IMR-90 (cell line): Measurements from ENCODE around the gene CST4. TPM values are rescaled to one million over a fixed set of nuclear protein-coding genes. Genes with fewer than 3 reads are reported as not detected.

Experiments
- ATAC-seq: fragments of 200-7000 bp; cut with Tn5 transposase; 2 replicates; pipeline ENCODE4 v1.9.1; 2020; ENCODE audit warnings: low read depth, mild to moderate bottlenecking, moderate library complexity
- BruUV-seq: library from RNA; stranded (reverse); fragments of 400-500 nt; replicated peaks from 2 replicates; lab custom pipeline; 2021; lab: Mats Ljungman, UMichigan
- CTCF ChIA-PET: fragments of 300-600 bp; formaldehyde crosslinking; extraction: SDS; loops from one replicate; lab custom pipeline; 2021; ENCODE audit warnings: antibody characterized with exemption; lab: Yijun Ruan, JAX
- POLR2A ChIA-PET: fragments of 300-600 bp; sonication (Branson Sonifier 250); formaldehyde crosslinking; loops from one replicate; lab custom pipeline; 2022; ENCODE audit warnings: antibody characterized with exemption; ENCODE audit not compliant: unreplicated experiment; lab: Charles Lee
- DNase-seq: peaks from one replicate; pipeline ENCODE4 v3.0.0; 2013
- H2AFZ ChIP-seq: replicated peaks from 2 replicates; pipeline ENCODE3; 2013; ENCODE audit warnings: low read length, mild to moderate bottlenecking; ENCODE audit not compliant: poor library complexity
- H2AK5ac ChIP-seq: 2 replicates; pipeline ENCODE4 v1.6.1; 2013; ENCODE audit warnings: low read depth, low read length, inconsistent platforms
- H2AK9ac ChIP-seq: replicated peaks from 2 replicates; pipeline ENCODE3; 2013; ENCODE audit warnings: mild to moderate bottlenecking, low read depth, low read length, moderate library complexity; ENCODE audit not compliant: poor library complexity
- H2BK120ac ChIP-seq: 2 replicates; pipeline ENCODE4 v1.6.1; 2013; ENCODE audit warnings: low read depth, low read length, inconsistent platforms
- H2BK15ac ChIP-seq: 3 replicates; pipeline ENCODE4 v1.6.1; 2013; ENCODE audit warnings: low read depth, low read length, inconsistent platforms
- H2BK20ac ChIP-seq: 2 replicates; pipeline ENCODE4 v1.6.1; 2013; ENCODE audit warnings: low read depth, mild to moderate bottlenecking, inconsistent platforms, low read length, moderate library complexity
- H2BK5ac ChIP-seq: 2 replicates; pipeline ENCODE4 v1.6.1; 2013; ENCODE audit warnings: mild to moderate bottlenecking, low read depth, low read length, inconsistent platforms; ENCODE audit not compliant: poor library complexity, severe bottlenecking
- H3K14ac ChIP-seq: replicated peaks from 2 replicates; pipeline ENCODE4 v1.6.1; 2013; ENCODE audit warnings: low read depth, low read length, inconsistent platforms
- H3K18ac ChIP-seq: 2 replicates; pipeline ENCODE4 v1.6.1; 2013; ENCODE audit warnings: low read depth, low read length, control low read depth
- H3K23ac ChIP-seq: 2 replicates; pipeline ENCODE4 v1.6.1; 2013; ENCODE audit warnings: low read depth, low read length, inconsistent platforms
- H3K27ac ChIP-seq: 2 replicates; pipeline ENCODE4 v1.5.1; 2013; ENCODE audit warnings: mild to moderate bottlenecking, control low read depth, low read length; ENCODE audit not compliant: insufficient read depth
- H3K27me3 ChIP-seq: 2 replicates; pipeline ENCODE4 v1.6.1; 2013; ENCODE audit warnings: low read length; ENCODE audit not compliant: control insufficient read depth, insufficient read depth
- H3K36me3 ChIP-seq: 2 replicates; pipeline ENCODE4 v1.6.1; 2013; ENCODE audit warnings: low read length, mixed read lengths; ENCODE audit not compliant: control insufficient read depth, insufficient read depth
- H3K4ac ChIP-seq: 2 replicates; pipeline ENCODE4 v1.6.1; 2013; ENCODE audit warnings: low read depth, low read length, inconsistent platforms
- H3K4me1 ChIP-seq: 2 replicates; pipeline ENCODE4 v1.6.1; 2013; ENCODE audit warnings: low read length, mixed read lengths; ENCODE audit not compliant: control insufficient read depth, insufficient read depth
- H3K4me2 ChIP-seq: 2 replicates; pipeline ENCODE4 v1.6.1; 2013; ENCODE audit warnings: low read depth, mild to moderate bottlenecking, control low read depth, low read length, moderate library complexity
- H3K4me3 ChIP-seq: 2 replicates; pipeline ENCODE4 v1.5.1; 2013; ENCODE audit warnings: low read depth, mild to moderate bottlenecking, control low read depth, low read length, moderate library complexity; ENCODE audit not compliant: insufficient read depth
- H3K56ac ChIP-seq: 2 replicates; pipeline ENCODE4 v1.6.1; 2013; ENCODE audit warnings: low read length, inconsistent platforms; ENCODE audit not compliant: insufficient read depth; ENCODE audit errors: extremely low read depth
- H3K79me1 ChIP-seq, 2 experiments: 2 replicates each; pipeline ENCODE4 v1.6.1; 2013; ENCODE audit warnings: low read length in 2 of 2, inconsistent platforms in 1 of 2, low read depth in 1 of 2
- H3K9ac ChIP-seq: 2 replicates; pipeline ENCODE4 v1.6.1; 2013; ENCODE audit warnings: low read depth, low read length, control low read depth
- H3K9me1 ChIP-seq: 2 replicates; pipeline ENCODE4 v1.6.1; 2013; ENCODE audit warnings: low read length, inconsistent platforms; ENCODE audit not compliant: insufficient read depth
- H3K9me3 ChIP-seq: 2 replicates; pipeline ENCODE4 v1.6.1; 2013; ENCODE audit warnings: low read length; ENCODE audit not compliant: control insufficient read depth, insufficient read depth
- H4K20me1 ChIP-seq: 2 replicates; pipeline ENCODE4 v1.6.1; 2013; ENCODE audit warnings: low read length, inconsistent platforms; ENCODE audit not compliant: insufficient read depth
- H4K5ac ChIP-seq: 2 replicates; pipeline ENCODE4 v1.6.1; 2013; ENCODE audit warnings: mild to moderate bottlenecking, low read depth, low read length, control low read depth
- H4K8ac ChIP-seq, 2 experiments: 2 replicates each; pipeline ENCODE4 v1.6.1; 2013; ENCODE audit warnings: low read depth in 2 of 2, low read length in 2 of 2, control low read depth in 1 of 2, inconsistent platforms in 1 of 2
- H4K91ac ChIP-seq: 2 replicates; pipeline ENCODE4 v1.6.1; 2013; ENCODE audit warnings: low read depth, low read length, inconsistent platforms; ENCODE audit not compliant: insufficient read depth
- MAFK ChIP-seq: IDR thresholded peaks from 2 replicates; pipeline ENCODE4 v1.6.1; 2012; ENCODE audit warnings: low read depth, low read length, improper control_type of control experiment
- NFE2L2 ChIP-seq: fragments of 150-350 bp; IDR thresholded peaks from 2 replicates; pipeline ENCODE4 v1.6.1; 2016; ENCODE audit warnings: low read depth, mild to moderate bottlenecking, low read length
- RAD21 ChIP-seq: IDR thresholded peaks from 2 replicates; pipeline ENCODE4 v1.6.1; 2012; ENCODE audit warnings: low read length, improper control_type of control experiment
- RFX5 ChIP-seq: IDR thresholded peaks from 2 replicates; pipeline ENCODE4 v1.8.0; 2012; ENCODE audit warnings: low read depth, mild to moderate bottlenecking, low read length, moderate library complexity
- USF2 ChIP-seq: fragments of 150-350 bp; IDR thresholded peaks from 2 replicates; pipeline ENCODE4 v1.6.1; 2017; ENCODE audit warnings: mild to moderate bottlenecking, antibody characterized with exemption, low read length, low read depth
- WGBS, 2 experiments: methylation state at CpG; one replicate each; pipeline versions ENCODE4 v1.1.5 to v1.1.7; 2013; ENCODE audit warnings: missing lambda C conversion rate in 2 of 2; ENCODE audit not compliant: insufficient read length in 1 of 2; ENCODE audit errors: extremely low coverage in 2 of 2; 5-methylcytosine and 5-hydroxymethylcytosine counted together
- dilution Hi-C: fragments of 300-500 bp; cut with HindIII; formaldehyde crosslinking; loops from one replicate; pipeline ENCODE4 v1.14.3; 2018; ENCODE audit warnings: low sequenced_read_pairs; ENCODE audit not compliant: unreplicated experiment
- in situ Hi-C: fragments of 300-500 bp; cut with MboI; formaldehyde crosslinking; loops from 3 replicates; pipeline ENCODE4 v1.14.3; 2019; ENCODE audit warnings: low sequenced_read_pairs, inconsistent platforms, mixed read lengths
- intact Hi-C: fragments of 100-400 bp; cut with micrococcal nuclease; formaldehyde crosslinking; loops from 2 replicates; pipeline ENCODE4 v1.10.0; 2022
- polyA plus RNA-seq, 3 experiments: library from polyadenylated mRNA; depleted of rRNA; stranded (reverse); fragments of >200 nt; gene quantifications; 2 replicates each; pipeline ENCODE4 v1.2.3, GENCODE V29; 2012; ENCODE audit warnings: low replicate concordance in 1 of 3
- total RNA-seq: library from RNA; depleted of rRNA; stranded (reverse); fragments of >200 nt; gene quantifications from 2 replicates; pipeline ENCODE4 v1.2.3, GENCODE V29; 2012
- TF ChIP-seq, protein P1 (sequence below): conservative IDR thresholded peaks from 2 replicates; pipeline ENCODE4 v1.5.1; 2012; ENCODE audit warnings: mild to moderate bottlenecking, low read depth, low read length, improper control_type of control experiment

The CST4 gene
- total and polyA plus RNA-seq, 2 of the 4 experiments (the other 2 are of a cell fraction) = not detected

GRCh38 chr20:23653400-23653938 lies 35.4 kb downstream of the CST4 start:
- Histone ChIP-seq H3K4me1 (peaks cover 1% of the 10 kb centered on the region), H4K91ac (no peak overlapping the region), H2AK5ac (no peak overlapping the region), H4K5ac (no peak overlapping the region), H2BK120ac (no peak overlapping the region), H3K9me1 (no peaks in the 10 kb centered on the region), H3K14ac (no peak overlapping the region), H2BK20ac (no peak overlapping the region), H3K4ac (no peak overlapping the region), H2AFZ (no peak overlapping the region), H3K9ac (no peak overlapping the region), H3K4me3 (no peak overlapping the region), H3K9me3 (no peaks in the 10 kb centered on the region), H2AK9ac (no peak overlapping the region), H3K27ac (no peak overlapping the region), H3K56ac (no peak overlapping the region), H4K8ac (no peak overlapping the region), H3K18ac (no peak overlapping the region), H3K36me3 (no peaks in the 10 kb centered on the region), H3K27me3 (peaks cover 4% of the 10 kb centered on the region), H3K23ac (no peak overlapping the region), H2BK5ac (no peak overlapping the region), H4K20me1 (no peaks in the 10 kb centered on the region), H3K4me2 (no peak overlapping the region), H3K79me1 (no peaks in the 10 kb centered on the region), H2BK15ac (no peak overlapping the region)
- TF ChIP-seq, protein P1, sequence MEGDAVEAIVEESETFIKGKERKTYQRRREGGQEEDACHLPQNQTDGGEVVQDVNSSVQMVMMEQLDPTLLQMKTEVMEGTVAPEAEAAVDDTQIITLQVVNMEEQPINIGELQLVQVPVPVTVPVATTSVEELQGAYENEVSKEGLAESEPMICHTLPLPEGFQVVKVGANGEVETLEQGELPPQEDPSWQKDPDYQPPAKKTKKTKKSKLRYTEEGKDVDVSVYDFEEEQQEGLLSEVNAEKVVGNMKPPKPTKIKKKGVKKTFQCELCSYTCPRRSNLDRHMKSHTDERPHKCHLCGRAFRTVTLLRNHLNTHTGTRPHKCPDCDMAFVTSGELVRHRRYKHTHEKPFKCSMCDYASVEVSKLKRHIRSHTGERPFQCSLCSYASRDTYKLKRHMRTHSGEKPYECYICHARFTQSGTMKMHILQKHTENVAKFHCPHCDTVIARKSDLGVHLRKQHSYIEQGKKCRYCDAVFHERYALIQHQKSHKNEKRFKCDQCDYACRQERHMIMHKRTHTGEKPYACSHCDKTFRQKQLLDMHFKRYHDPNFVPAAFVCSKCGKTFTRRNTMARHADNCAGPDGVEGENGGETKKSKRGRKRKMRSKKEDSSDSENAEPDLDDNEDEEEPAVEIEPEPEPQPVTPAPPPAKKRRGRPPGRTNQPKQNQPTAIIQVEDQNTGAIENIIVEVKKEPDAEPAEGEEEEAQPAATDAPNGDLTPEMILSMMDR = no peak
- TF ChIP-seq RFX5 (no peak), NFE2L2 (no peak), RAD21 (no peak), USF2 (no peak), MAFK (no peak)
- dilution Hi-C loops (no loop called here), intact Hi-C loops (no loop called here), in situ Hi-C loops (no loop called here)
- DNase-seq = no peak
- ChIA-PET POLR2A (no interaction called here), CTCF (no interaction called here)
- BruUV-seq = no TSS peak
- WGBS, 2 experiments = no CpG with 5 or more reads among the region's 3 CpGs
- ATAC-seq = no peak
